ENCODE data around the gene NCKAP5. TPM values are rescaled to one million over a fixed set of nuclear protein-coding genes. Genes with fewer than 3 reads are reported as not detected.

The NCKAP5 gene
- total RNA-seq, 2 donors from 2014 or later = not detected

GRCh38 chr2:133418671-133419070, 149.6 kb downstream of the NCKAP5 start:
- H3K4me1 Mint-ChIP-seq (ENCODE audit: low read depth in 2 of 2) = no peaks in the 10 kb centered on the region
- H3K27me3 Mint-ChIP-seq = no peaks in the 10 kb centered on the region
- H3K4me3 Mint-ChIP-seq = no peak overlapping the region
- H3K9me3 Mint-ChIP-seq = peaks cover 3% of the 10 kb centered on the region
- ATAC-seq = no peak
- no peak for DNase-seq (ENCODE audit: low spot score)
- H3K36me3 Mint-ChIP-seq = no peaks in the 10 kb centered on the region
- H3K27ac Mint-ChIP-seq = no peak overlapping the region

GRCh38 chr2:133418021-133418420, 150.2 kb downstream of the NCKAP5 start:
- H3K4me3 Mint-ChIP-seq = no peak overlapping the region
- DNase-seq (ENCODE audit: low spot score) (no peak), ATAC-seq (no peak)
- H3K9me3 Mint-ChIP-seq = peaks cover 3% of the 10 kb centered on the region
- H3K36me3 Mint-ChIP-seq = no peaks in the 10 kb centered on the region
- H3K27ac Mint-ChIP-seq = no peak overlapping the region
- no peaks in the 10 kb centered on the region for H3K4me1 Mint-ChIP-seq (ENCODE audit: low read depth in 2 of 2)
- H3K27me3 Mint-ChIP-seq = no peaks in the 10 kb centered on the region

GRCh38 chr2:133417415-133417814, 150.8 kb downstream of the NCKAP5 start:
- Mint-ChIP-seq H3K4me1 (ENCODE audit: low read depth in 2 of 2) (no peaks in the 10 kb centered on the region), H3K36me3 (no peaks in the 10 kb centered on the region), H3K27me3 (no peaks in the 10 kb centered on the region), H3K9me3 (peaks cover 3% of the 10 kb centered on the region), H3K27ac (no peak overlapping the region), H3K4me3 (no peak overlapping the region)
- ATAC-seq (no peak), DNase-seq (ENCODE audit: low spot score) (no peak)

GRCh38 chr2:133416736-133417135, 151.5 kb downstream of the NCKAP5 start:
- Mint-ChIP-seq H3K4me1 (ENCODE audit: low read depth in 2 of 2) (no peaks in the 10 kb centered on the region), H3K27ac (no peak overlapping the region), H3K4me3 (no peak overlapping the region), H3K36me3 (no peaks in the 10 kb centered on the region), H3K9me3 (peaks cover 3% of the 10 kb centered on the region), H3K27me3 (no peaks in the 10 kb centered on the region)
- ATAC-seq (no peak), DNase-seq (ENCODE audit: low spot score) (no peak)

- Mint-ChIP-seq H3K4me1 (ENCODE audit: low read depth in 2 of 2) (no peaks in the 10 kb centered on the region), H3K27me3 (no peaks in the 10 kb centered on the region), H3K27ac (no peak overlapping the region), H3K36me3 (no peaks in the 10 kb centered on the region), H3K9me3 (peaks cover 6% of the 10 kb centered on the region), H3K4me3 (no peak overlapping the region)
- no peak for DNase-seq (ENCODE audit: low spot score)
- ATAC-seq = no peak
Observed at GRCh38 chr2:133416146-133416545, 152.1 kb downstream of the NCKAP5 start.

GRCh38 chr2:133415210-133415876, 152.9 kb downstream of the NCKAP5 start:
- DNase-seq (ENCODE audit: low spot score) (no peak), ATAC-seq (no peak)
- Mint-ChIP-seq H3K9me3 (peaks cover 8% of the 10 kb centered on the region), H3K4me3 (no peak overlapping the region), H3K27ac (no peak overlapping the region), H3K4me1 (ENCODE audit: low read depth in 2 of 2) (no peaks in the 10 kb centered on the region), H3K27me3 (no peaks in the 10 kb centered on the region), H3K36me3 (no peaks in the 10 kb centered on the region)

GRCh38 chr2:133414486-133415209, 153.6 kb downstream of the NCKAP5 start:
- Mint-ChIP-seq H3K27ac (no peak overlapping the region), H3K4me3 (no peak overlapping the region), H3K4me1 (ENCODE audit: low read depth in 2 of 2) (no peaks in the 10 kb centered on the region), H3K27me3 (no peaks in the 10 kb centered on the region), H3K9me3 (peaks cover 8% of the 10 kb centered on the region), H3K36me3 (no peaks in the 10 kb centered on the region)
- DNase-seq (ENCODE audit: low spot score) = no peak
- ATAC-seq = no peak

- no peaks in the 10 kb centered on the region for H3K36me3 Mint-ChIP-seq
- H3K9me3 Mint-ChIP-seq = peaks cover 8% of the 10 kb centered on the region
- DNase-seq (ENCODE audit: low spot score) (no peak), ATAC-seq (no peak)
- H3K4me1 Mint-ChIP-seq (ENCODE audit: low read depth in 2 of 2) = no peaks in the 10 kb centered on the region
- H3K4me3 Mint-ChIP-seq = no peak overlapping the region
- H3K27me3 Mint-ChIP-seq = no peaks in the 10 kb centered on the region
- H3K27ac Mint-ChIP-seq = no peak overlapping the region
Observed at GRCh38 chr2:133413863-133414262, 154.4 kb downstream of the NCKAP5 start.

- no peak overlapping the region for H3K27ac Mint-ChIP-seq
- no peaks in the 10 kb centered on the region for H3K27me3 Mint-ChIP-seq
- no peak for ATAC-seq
- no peak for DNase-seq (ENCODE audit: low spot score)
- H3K9me3 Mint-ChIP-seq = peaks cover 5% of the 10 kb centered on the region
- H3K4me3 Mint-ChIP-seq = no peak overlapping the region
- H3K4me1 Mint-ChIP-seq (ENCODE audit: low read depth in 2 of 2) = no peaks in the 10 kb centered on the region
- no peaks in the 10 kb centered on the region for H3K36me3 Mint-ChIP-seq
Observed at GRCh38 chr2:133412694-133413093, 155.6 kb downstream of the NCKAP5 start.

- Mint-ChIP-seq H3K27me3 (no peaks in the 10 kb centered on the region), H3K36me3 (no peaks in the 10 kb centered on the region), H3K4me3 (no peak overlapping the region), H3K27ac (no peak overlapping the region), H3K9me3 (peaks cover 5% of the 10 kb centered on the region), H3K4me1 (ENCODE audit: low read depth in 2 of 2) (no peaks in the 10 kb centered on the region)
- DNase-seq (ENCODE audit: low spot score) (no peak), ATAC-seq (no peak)
Observed at GRCh38 chr2:133411857-133412256, 156.4 kb downstream of the NCKAP5 start.

GRCh38 chr2:133411101-133411500, 157.2 kb downstream of the NCKAP5 start:
- no peaks in the 10 kb centered on the region for H3K27me3 Mint-ChIP-seq
- ATAC-seq = no peak
- H3K27ac Mint-ChIP-seq = no peak overlapping the region
- DNase-seq (ENCODE audit: low spot score) = no peak
- H3K4me1 Mint-ChIP-seq (ENCODE audit: low read depth in 2 of 2) = no peaks in the 10 kb centered on the region
- no peaks in the 10 kb centered on the region for H3K36me3 Mint-ChIP-seq
- no peak overlapping the region for H3K4me3 Mint-ChIP-seq
- peaks cover 7% of the 10 kb centered on the region for H3K9me3 Mint-ChIP-seq

GRCh38 chr2:133409581-133410285, 158.5 kb downstream of the NCKAP5 start:
- no peak overlapping the region for H3K4me3 Mint-ChIP-seq
- H3K36me3 Mint-ChIP-seq = no peaks in the 10 kb centered on the region
- H3K27me3 Mint-ChIP-seq = no peaks in the 10 kb centered on the region
- ATAC-seq (no peak), DNase-seq (ENCODE audit: low spot score) (no peak)
- H3K4me1 Mint-ChIP-seq (ENCODE audit: low read depth in 2 of 2) = no peaks in the 10 kb centered on the region
- H3K27ac Mint-ChIP-seq = no peak overlapping the region
- peaks cover 9% of the 10 kb centered on the region for H3K9me3 Mint-ChIP-seq

GRCh38 chr2:133408671-133409070, 159.6 kb downstream of the NCKAP5 start:
- Mint-ChIP-seq H3K4me1 (ENCODE audit: low read depth in 2 of 2) (no peaks in the 10 kb centered on the region), H3K36me3 (no peaks in the 10 kb centered on the region), H3K4me3 (no peak overlapping the region), H3K27me3 (no peaks in the 10 kb centered on the region), H3K9me3 (peaks cover 9% of the 10 kb centered on the region), H3K27ac (no peak overlapping the region)
- no peak for DNase-seq (ENCODE audit: low spot score)
- no peak for ATAC-seq

GRCh38 chr2:133407341-133407740, 160.9 kb downstream of the NCKAP5 start:
- Mint-ChIP-seq H3K4me1 (ENCODE audit: low read depth in 2 of 2) (no peaks in the 10 kb centered on the region), H3K27ac (no peak overlapping the region), H3K36me3 (no peaks in the 10 kb centered on the region), H3K27me3 (no peaks in the 10 kb centered on the region), H3K9me3 (peaks cover 9% of the 10 kb centered on the region), H3K4me3 (no peak overlapping the region)
- no peak for DNase-seq (ENCODE audit: low spot score)
- no peak for ATAC-seq

Data from natural killer cell treated with Interleukin-12 subunit alpha and Interleukin-12 subunit beta and Interleukin-15 and Interleukin-18, amount 100 ng/mL, for 72 hours (primary cell).